Bronchial epithelial cell (primary cell): ENCODE results near the gene MAST4. TPM values are rescaled to one million over a fixed set of nuclear protein-coding genes. Genes with fewer than 3 reads are reported as not detected.

Experiments used
- DNase-seq: peaks from one replicate; pipeline ENCODE4 v3.0.0-alpha.2; 2010; ENCODE audit warnings: low read depth
- FAIRE-seq: peaks from 2 replicates; lab custom pipeline; 2011; peaks lifted over from hg19 to GRCh38; lab: Jason Lieb, UNC
- H3K27me3 ChIP-seq: 2 replicates; pipeline ENCODE4 v1.5.1; 2011; ENCODE audit warnings: low read length; ENCODE audit not compliant: control insufficient read depth, insufficient read depth
- H3K36me3 ChIP-seq: 2 replicates; pipeline ENCODE4 v1.5.1; 2011; ENCODE audit warnings: low read length; ENCODE audit not compliant: control insufficient read depth, insufficient read depth
- H3K4me3 ChIP-seq: 2 replicates; pipeline ENCODE4 v1.5.1; 2011; ENCODE audit warnings: mild to moderate bottlenecking, low read depth, low read length, control low read depth
- total RNA-seq: library from RNA; depleted of rRNA; stranded (reverse); fragments of >200 nt; gene quantifications from 2 replicates; pipeline ENCODE4 v1.2.1, GENCODE V29; 2014
- TF ChIP-seq, protein P1 (sequence below): IDR thresholded peaks from 2 replicates; pipeline ENCODE4 v1.5.1; 2011; ENCODE audit warnings: mild to moderate bottlenecking, moderate library complexity, low read length, control low read depth, inconsistent platforms; ENCODE audit not compliant: insufficient read depth, severe bottlenecking

The MAST4 gene
- total RNA-seq, 1 donor from 2014 or later: 10.3 TPM

DNA sequence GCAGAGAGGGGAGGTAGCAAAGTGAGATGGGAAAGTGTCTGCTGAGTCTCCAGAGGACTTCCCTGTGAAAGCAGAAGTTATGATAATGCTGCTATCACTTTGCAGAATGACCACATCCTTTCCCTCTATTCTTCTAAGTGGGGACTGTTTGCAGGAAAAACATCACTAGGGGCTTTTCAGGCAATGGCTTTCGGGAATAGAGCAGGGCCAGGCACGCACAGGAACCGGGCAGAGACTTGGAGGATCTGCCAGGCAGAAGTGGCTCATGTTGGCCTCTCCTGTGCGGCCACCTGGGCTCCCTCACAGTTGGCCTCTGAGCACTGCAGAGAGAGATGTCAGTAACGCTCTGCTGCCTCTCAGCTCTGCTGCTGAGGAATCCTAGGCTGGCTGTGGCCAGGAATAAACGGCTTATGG is 214.7 kb downstream of the MAST4 start:
- Histone ChIP-seq H3K36me3 (no peaks in the 10 kb centered on the region), H3K27me3 (no peaks in the 10 kb centered on the region), H3K4me3 (no peak overlapping the region)
- TF ChIP-seq, protein P1, sequence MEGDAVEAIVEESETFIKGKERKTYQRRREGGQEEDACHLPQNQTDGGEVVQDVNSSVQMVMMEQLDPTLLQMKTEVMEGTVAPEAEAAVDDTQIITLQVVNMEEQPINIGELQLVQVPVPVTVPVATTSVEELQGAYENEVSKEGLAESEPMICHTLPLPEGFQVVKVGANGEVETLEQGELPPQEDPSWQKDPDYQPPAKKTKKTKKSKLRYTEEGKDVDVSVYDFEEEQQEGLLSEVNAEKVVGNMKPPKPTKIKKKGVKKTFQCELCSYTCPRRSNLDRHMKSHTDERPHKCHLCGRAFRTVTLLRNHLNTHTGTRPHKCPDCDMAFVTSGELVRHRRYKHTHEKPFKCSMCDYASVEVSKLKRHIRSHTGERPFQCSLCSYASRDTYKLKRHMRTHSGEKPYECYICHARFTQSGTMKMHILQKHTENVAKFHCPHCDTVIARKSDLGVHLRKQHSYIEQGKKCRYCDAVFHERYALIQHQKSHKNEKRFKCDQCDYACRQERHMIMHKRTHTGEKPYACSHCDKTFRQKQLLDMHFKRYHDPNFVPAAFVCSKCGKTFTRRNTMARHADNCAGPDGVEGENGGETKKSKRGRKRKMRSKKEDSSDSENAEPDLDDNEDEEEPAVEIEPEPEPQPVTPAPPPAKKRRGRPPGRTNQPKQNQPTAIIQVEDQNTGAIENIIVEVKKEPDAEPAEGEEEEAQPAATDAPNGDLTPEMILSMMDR: no peak
- no peak for FAIRE-seq
- DNase-seq: no peak

DNA sequence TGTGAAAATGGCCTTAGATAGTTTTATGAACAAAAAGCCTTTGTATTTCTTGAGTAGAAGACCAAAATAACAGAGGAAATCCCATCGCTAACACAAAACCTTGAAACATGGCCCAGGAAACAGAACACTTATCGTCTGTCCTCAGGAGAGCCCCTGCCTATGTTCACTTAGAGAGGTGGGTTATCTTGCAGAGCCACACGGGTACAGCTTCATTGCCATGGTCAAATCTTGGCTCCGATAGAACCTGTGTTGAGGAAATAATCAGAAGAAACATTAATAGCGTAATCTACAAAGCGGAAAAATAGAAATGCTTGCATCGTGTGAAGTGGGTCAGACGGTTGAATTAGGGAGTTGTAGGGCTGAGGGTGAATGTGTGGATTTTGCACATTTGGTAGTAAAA is 216.1 kb downstream of the MAST4 start:
- Histone ChIP-seq H3K27me3 (no peaks in the 10 kb centered on the region), H3K36me3 (no peaks in the 10 kb centered on the region), H3K4me3 (no peak overlapping the region)
- DNase-seq (no peak), FAIRE-seq (peak; percentile 77)
- TF ChIP-seq, protein P1: no peak

DNA sequence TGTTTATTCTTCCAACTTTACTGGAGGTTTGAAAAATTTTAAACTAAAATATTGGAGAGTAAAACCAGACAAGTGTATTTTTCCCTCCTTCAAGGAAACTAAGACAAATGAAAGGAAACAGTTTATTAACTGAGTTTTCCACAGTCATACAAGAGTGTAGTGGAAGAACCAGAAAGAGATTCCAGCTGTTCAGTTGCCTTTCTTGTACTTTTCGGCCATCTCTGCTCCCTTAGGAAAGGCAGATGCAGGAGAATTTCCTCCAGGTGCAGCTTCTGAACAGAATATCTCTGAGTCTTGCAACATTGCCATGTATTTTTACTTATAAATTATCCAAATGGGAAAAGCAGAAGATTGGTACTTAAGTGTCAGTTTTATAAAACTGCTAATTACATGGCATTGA is 217.1 kb downstream of the MAST4 start:
- TF ChIP-seq, protein P1: no peak
- Histone ChIP-seq H3K27me3 (no peaks in the 10 kb centered on the region), H3K36me3 (no peaks in the 10 kb centered on the region), H3K4me3 (no peak overlapping the region)
- DNase-seq: no peak
- no peak for FAIRE-seq

DNA sequence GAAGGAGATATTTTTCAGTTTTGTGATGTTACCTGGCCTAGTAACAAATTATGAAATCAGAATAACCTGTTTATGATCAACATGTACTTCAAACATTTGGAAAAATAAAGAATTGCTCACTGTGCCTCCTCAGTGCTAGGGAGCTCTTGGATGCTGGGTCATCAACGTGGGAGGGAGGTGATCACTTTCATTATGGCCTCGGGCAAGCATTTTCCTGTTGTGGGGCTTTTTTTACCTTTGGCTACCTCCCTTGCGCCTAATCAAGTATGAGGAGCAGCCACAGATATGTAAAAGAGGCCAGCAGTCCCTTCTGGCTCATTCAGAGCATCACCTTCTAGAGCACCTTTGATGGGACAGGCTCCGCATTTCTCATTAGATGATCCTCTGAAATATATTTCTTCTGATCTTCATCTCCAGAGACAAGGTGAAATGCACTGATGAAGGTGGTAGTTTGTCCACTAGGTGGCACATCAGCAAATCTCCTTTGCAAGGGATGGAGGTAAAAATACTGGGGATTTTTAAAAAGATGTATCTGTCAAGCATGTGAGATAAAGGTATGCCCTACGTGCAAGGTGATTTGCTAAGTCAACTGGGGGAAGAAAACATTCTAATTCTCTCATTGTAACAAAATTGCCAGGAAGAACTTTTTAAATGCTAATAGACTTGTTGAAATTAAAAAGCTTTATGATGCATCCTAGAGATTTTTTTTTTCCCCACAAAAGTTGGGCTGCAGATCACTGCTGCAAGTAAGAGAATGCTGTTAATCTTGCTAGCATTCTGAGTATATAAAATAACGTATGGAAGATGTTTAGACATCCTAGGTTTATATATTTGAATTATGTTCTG is 218.2 kb downstream of the MAST4 start:
- Histone ChIP-seq H3K36me3 (no peaks in the 10 kb centered on the region), H3K27me3 (no peaks in the 10 kb centered on the region), H3K4me3 (no peak overlapping the region)
- DNase-seq (peak; percentile 67), FAIRE-seq (peak; percentile 64)
- TF ChIP-seq, protein P1: peak; percentile 66

DNA sequence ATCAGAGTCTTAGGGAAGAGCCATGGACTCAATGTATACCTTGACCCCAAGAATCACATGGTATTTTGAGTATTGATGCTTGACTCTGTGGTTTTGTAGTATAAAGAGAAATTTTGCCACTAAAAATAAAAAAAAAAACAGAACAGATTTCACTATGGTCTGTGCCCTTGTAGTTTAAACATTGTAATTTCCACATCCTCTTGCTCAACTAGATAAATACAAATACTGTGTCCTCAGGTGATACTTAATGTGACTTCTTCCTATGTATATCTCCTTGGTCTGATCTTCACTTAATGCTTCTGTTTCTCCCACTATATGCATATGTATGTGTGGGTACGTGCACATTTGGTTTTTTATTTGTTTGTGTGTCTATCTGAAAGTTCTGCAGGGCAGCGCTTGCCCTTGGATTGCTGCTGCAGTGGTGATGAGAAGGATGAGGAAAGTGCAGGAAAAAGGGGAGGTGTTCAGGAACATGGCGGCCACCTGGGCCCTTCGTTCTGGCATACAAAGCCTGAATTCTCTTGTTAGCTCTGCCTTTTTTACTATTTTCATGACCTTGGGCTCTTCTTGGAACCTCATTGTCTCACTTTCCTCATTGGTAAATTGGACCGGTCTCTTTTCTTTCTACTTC is 222.2 kb downstream of the MAST4 start:
- TF ChIP-seq, protein P1: no peak
- FAIRE-seq (no peak), DNase-seq (no peak)
- H3K27me3 ChIP-seq: no peaks in the 10 kb centered on the region
- no peak overlapping the region for H3K4me3 ChIP-seq
- no peaks in the 10 kb centered on the region for H3K36me3 ChIP-seq
